Heart left ventricle (tissue), 13 donors: ENCODE results near the gene MCM5.

ENCODE experiments used
- CTCF ChIP-seq, 12 donors: fragments of 200-600 bp; sonication (generic) in 4 of 12; IDR thresholded peaks; one replicate each; pipeline versions ENCODE4 v1.5.0 to v1.8.0; 2018 to 2022; ENCODE audit warnings: antibody characterized with exemption in 12 of 12, mild to moderate bottlenecking in 5 of 12
- POLR2A ChIP-seq, 2 donors: fragments of 450-650 bp; IDR thresholded peaks; one replicate each; pipeline ENCODE4 v1.6.1; 2017; ENCODE audit warnings: antibody characterized with exemption in 2 of 2, mild to moderate bottlenecking in 2 of 2, moderate library complexity in 2 of 2
- donor health status: ischemic (EF 13 %, LVEDD 7.1; RV severe dilation, severe dysfunction).
- donor health status: DM: no; HTN: yes; CAD: no.
- donor health status: DM: no; HTN: no; CAD: no.
- donor health status: ischemic (EF 25% LVEDD 6.9; RV normal size, moderate dysfunction).
- donor health status: ischemic (EF 25% LVEDD 5.7; RV mildly dilated, moderate dysfunction).
- donor health status: ischemic (EF 35%, LVEDD 5.7; RV mildly dilated, moderate dysfunction).
- donor health status: nonischemic (EF 11% LVEDD 7.7; RV severe dilation, severe dysfunction).
- donor health status: DM: yes; HTN: yes; CAD: no.
- donor health status: PGD.
- donor health status: ischemic (EF 29% LVEDD 5.4; RV normal size, mild dysfunction).
- donor health status: nonischemic (EF 23%, LVEDD 6.1; RV moderate dilation, normal function).

- TF ChIP-seq CTCF (IDR thresholded peaks at IDR 0.05) (no peak), POLR2A (IDR thresholded peaks at IDR 0.05) (no peak)
Measured at GRCh38 chr22:35399678-35400500, at the start of gene MCM5.
